M059J (cell line): ENCODE measurements around the gene ZNF526. TPM values are rescaled to one million over a fixed set of nuclear protein-coding genes. Genes with fewer than 3 reads are reported as not detected.

Experiments used
- total RNA-seq: library from RNA; depleted of rRNA; stranded (reverse); fragments of >200 nt; shearing (Covaris generic); gene quantifications from 2 replicates; pipeline ENCODE4 v1.2.3, GENCODE V29; 2014; rRNA removed

ZNF526 gene
- total RNA-seq, 1 experiment from 2014 or later, result 12.1 TPM

Other genes starting within 250 kb of the ZNF526 start
- gene ATP1A3, start 226.1 kb upstream of the ZNF526 start, total RNA-seq, result 0.05 TPM in 1 of 2 replicates, not detected in the other
- gene GRIK5, start 150.1 kb upstream of the ZNF526 start, total RNA-seq, result 0.07 TPM in 1 of 2 replicates, not detected in the other
- gene ZNF574, start 144.1 kb upstream of the ZNF526 start, total RNA-seq, result 18.1 and 29.9 TPM in 2 replicates
- gene POU2F2, start 87.9 kb upstream of the ZNF526 start, total RNA-seq, result 0.17 and 0.30 TPM in 2 replicates
- gene DEDD2, start 2.6 kb upstream of the ZNF526 start, total RNA-seq, result 27.5 and 43.8 TPM in 2 replicates
- 32.7 and 34.8 TPM in 2 replicates for gene GSK3A, start 22.3 kb downstream of the ZNF526 start, total RNA-seq
- gene ERF, start 34.8 kb downstream of the ZNF526 start, total RNA-seq, result 34.6 and 42.1 TPM in 2 replicates
- 25.7 and 30.4 TPM in 2 replicates for gene CIC, start 48.9 kb downstream of the ZNF526 start, total RNA-seq
- gene PRR19, start 81.8 kb downstream of the ZNF526 start, total RNA-seq, result 0.30 and 2.1 TPM in 2 replicates
- 80.7 and 81.2 TPM in 2 replicates for gene PAFAH1B3, start 82.3 kb downstream of the ZNF526 start, total RNA-seq
- gene TMEM145, start 93.0 kb downstream of the ZNF526 start, total RNA-seq, result not detected in 2 replicates
- 5.0 and 12.3 TPM in 2 replicates for gene MEGF8, start 105.3 kb downstream of the ZNF526 start, total RNA-seq
- gene CNFN, start 170.0 kb downstream of the ZNF526 start, total RNA-seq, result 3.8 TPM in 1 of 2 replicates, not detected in the other
- gene LIPE, start 207.1 kb downstream of the ZNF526 start, total RNA-seq, result 0.17 and 3.3 TPM in 2 replicates
- gene CXCL17, start 222.6 kb downstream of the ZNF526 start, total RNA-seq, result not detected in 2 replicates